ENCODE data around the gene SHF. TPM values are rescaled to one million over a fixed set of nuclear protein-coding genes. Genes with fewer than 3 reads are reported as not detected.

Gene SHF
- total RNA-seq, 2 donors from 2014 or later = 42.0 to 53.8 TPM

DNA sequence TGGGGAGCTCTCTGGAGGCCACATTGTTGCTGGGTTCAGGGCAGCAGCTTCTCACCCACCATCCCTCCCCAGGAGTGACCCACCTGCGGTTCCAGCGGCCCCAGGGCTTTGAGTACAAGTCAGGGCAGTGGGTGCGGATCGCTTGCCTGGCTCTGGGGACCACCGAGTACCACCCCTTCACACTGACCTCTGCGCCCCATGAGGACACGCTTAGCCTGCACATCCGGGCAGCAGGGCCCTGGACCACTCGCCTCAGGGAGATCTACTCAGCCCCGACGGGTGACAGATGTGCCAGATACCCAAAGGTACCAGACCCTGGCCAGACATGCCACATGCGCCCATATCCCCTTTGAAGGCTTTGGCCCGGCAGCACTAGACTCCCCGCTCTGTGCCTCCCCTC, 26.1 kb downstream of the SHF start:
- Mint-ChIP-seq H3K27me3 (ENCODE audit: insufficient read depth) (peaks cover 1% of the 10 kb centered on the region), H3K4me1 (peaks cover 7% of the 10 kb centered on the region), H3K27ac (no peak overlapping the region), H3K9me3 (no peaks in the 10 kb centered on the region), H3K4me3 (no peak overlapping the region), H3K36me3 (ENCODE audit: low read depth) (no peaks in the 10 kb centered on the region)
- Histone ChIP-seq H3K9me3 (ENCODE audit: control insufficient read depth, low read length) (no peaks in the 10 kb centered on the region), H3K4me1 (ENCODE audit: control insufficient read depth, insufficient read depth, low read length) (no peaks in the 10 kb centered on the region), H3K27me3 (ENCODE audit: control insufficient read depth, insufficient read depth, low read length, poor library complexity, severe bottlenecking) (no peaks in the 10 kb centered on the region), H3K9ac (ENCODE audit: extremely low read depth, low read length, poor library complexity, severe bottlenecking) (no peak overlapping the region), H3K36me3 (ENCODE audit: control insufficient read depth, insufficient read depth, low read length) (no peaks in the 10 kb centered on the region), H3K4me3 (ENCODE audit: low read length) (no peak overlapping the region), H3K27ac (ENCODE audit: low read depth, low read length) (no peak overlapping the region)
- WGBS, 2 experiments (ENCODE audit: insufficient coverage in 1 of 2, insufficient read length in 1 of 2) = 91 to 99% methylated on average over 12 to 14 of the region's 14 CpGs
- TF ChIP-seq, protein P1, sequence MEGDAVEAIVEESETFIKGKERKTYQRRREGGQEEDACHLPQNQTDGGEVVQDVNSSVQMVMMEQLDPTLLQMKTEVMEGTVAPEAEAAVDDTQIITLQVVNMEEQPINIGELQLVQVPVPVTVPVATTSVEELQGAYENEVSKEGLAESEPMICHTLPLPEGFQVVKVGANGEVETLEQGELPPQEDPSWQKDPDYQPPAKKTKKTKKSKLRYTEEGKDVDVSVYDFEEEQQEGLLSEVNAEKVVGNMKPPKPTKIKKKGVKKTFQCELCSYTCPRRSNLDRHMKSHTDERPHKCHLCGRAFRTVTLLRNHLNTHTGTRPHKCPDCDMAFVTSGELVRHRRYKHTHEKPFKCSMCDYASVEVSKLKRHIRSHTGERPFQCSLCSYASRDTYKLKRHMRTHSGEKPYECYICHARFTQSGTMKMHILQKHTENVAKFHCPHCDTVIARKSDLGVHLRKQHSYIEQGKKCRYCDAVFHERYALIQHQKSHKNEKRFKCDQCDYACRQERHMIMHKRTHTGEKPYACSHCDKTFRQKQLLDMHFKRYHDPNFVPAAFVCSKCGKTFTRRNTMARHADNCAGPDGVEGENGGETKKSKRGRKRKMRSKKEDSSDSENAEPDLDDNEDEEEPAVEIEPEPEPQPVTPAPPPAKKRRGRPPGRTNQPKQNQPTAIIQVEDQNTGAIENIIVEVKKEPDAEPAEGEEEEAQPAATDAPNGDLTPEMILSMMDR (conservative IDR thresholded peaks at IDR 0.05) = no peak
- DNase-seq = no peak

DNA sequence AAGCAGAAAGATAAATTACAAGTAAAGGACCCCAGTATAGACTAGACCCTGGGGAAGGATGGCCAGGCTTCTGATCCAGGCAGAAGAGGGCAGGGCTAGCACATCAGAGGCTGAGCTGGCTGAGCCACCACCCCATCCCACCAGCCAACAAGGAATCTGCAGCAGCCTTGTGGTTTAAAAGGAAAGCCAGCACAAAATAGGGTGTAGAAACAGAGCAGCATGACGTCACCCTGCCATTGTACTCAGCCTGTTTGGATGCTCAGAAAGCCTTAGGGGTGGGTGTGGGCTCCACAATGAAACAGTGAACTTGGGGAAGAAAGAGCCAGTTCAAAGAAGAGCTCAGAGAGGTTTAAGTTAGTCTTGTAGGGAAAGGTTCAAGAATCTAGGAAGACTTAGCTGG, 29.8 kb downstream of the SHF start:
- no peaks in the 10 kb centered on the region for H3K9me3 Mint-ChIP-seq
- H3K27me3 ChIP-seq (ENCODE audit: control insufficient read depth, insufficient read depth, low read length, poor library complexity, severe bottlenecking) = no peaks in the 10 kb centered on the region
- H3K27ac Mint-ChIP-seq = no peak overlapping the region
- no peaks in the 10 kb centered on the region for H3K4me1 ChIP-seq (ENCODE audit: control insufficient read depth, insufficient read depth, low read length)
- H3K4me1 Mint-ChIP-seq = peaks cover 10% of the 10 kb centered on the region
- H3K27ac ChIP-seq (ENCODE audit: low read depth, low read length) = no peak overlapping the region
- DNase-seq = no peak
- H3K36me3 ChIP-seq (ENCODE audit: control insufficient read depth, insufficient read depth, low read length) = no peaks in the 10 kb centered on the region
- H3K4me3 ChIP-seq (ENCODE audit: low read length) = no peak overlapping the region
- TF ChIP-seq, protein P1 (conservative IDR thresholded peaks at IDR 0.05) = no peak
- peaks cover 1% of the 10 kb centered on the region for H3K27me3 Mint-ChIP-seq (ENCODE audit: insufficient read depth)
- no peaks in the 10 kb centered on the region for H3K36me3 Mint-ChIP-seq (ENCODE audit: low read depth)
- no peaks in the 10 kb centered on the region for H3K9me3 ChIP-seq (ENCODE audit: control insufficient read depth, low read length)
- WGBS, 2 experiments (ENCODE audit: insufficient coverage in 1 of 2, insufficient read length in 1 of 2) = 33 to 50% methylated on average over 1 of the region's 1 CpG
- H3K4me3 Mint-ChIP-seq = no peak overlapping the region
- H3K9ac ChIP-seq (ENCODE audit: extremely low read depth, low read length, poor library complexity, severe bottlenecking) = no peak overlapping the region

DNA sequence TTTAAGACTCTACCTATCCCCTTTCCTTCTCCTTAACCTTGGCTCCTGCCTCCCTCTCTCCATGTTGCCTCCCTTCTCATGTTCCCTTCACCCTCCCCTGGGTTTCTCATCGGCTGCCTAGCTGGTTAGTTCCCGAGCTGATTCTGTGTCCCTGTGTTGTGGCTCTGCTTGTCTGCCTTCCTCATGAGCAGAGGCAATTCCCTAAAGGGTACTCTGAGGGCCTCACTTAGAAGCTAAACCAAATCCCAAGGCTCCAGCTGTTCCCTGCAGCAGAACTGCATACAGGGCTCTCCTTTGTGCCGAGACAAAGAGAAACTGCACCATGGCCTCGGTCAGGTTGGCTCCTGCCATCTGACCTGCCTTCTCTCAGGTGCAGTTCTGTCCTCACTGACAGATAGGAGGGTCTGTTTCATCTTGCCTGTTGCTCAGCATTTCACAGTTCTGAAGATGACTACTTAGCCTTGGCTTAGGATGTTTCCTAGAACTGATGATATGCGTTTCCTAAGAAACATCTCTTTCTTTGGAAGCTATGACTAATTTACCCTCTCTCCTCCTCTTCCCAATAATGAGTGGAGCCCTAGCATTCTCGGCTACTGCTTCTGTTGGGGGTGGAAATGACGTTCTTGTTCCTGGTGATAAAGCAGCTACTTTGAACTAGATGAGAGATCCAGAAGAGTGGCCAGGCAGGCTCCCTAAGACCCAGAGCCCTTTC, 30.9 kb downstream of the SHF start:
- 73 to 87% methylated on average over 2 to 7 of the region's 7 CpGs for WGBS, 2 experiments (ENCODE audit: insufficient coverage in 1 of 2, insufficient read length in 1 of 2)

More for the DNA sequence above, 30.9 kb downstream of the SHF start:
- Mint-ChIP-seq H3K4me1 (peaks cover 10% of the 10 kb centered on the region), H3K4me3 (no peak overlapping the region), H3K27ac (no peak overlapping the region), H3K27me3 (ENCODE audit: insufficient read depth) (peaks cover 9% of the 10 kb centered on the region), H3K36me3 (ENCODE audit: low read depth) (peaks cover 3% of the 10 kb centered on the region), H3K9me3 (no peaks in the 10 kb centered on the region)
- Histone ChIP-seq H3K36me3 (ENCODE audit: control insufficient read depth, insufficient read depth, low read length) (no peaks in the 10 kb centered on the region), H3K9ac (ENCODE audit: extremely low read depth, low read length, poor library complexity, severe bottlenecking) (no peak overlapping the region), H3K27me3 (ENCODE audit: control insufficient read depth, insufficient read depth, low read length, poor library complexity, severe bottlenecking) (no peaks in the 10 kb centered on the region), H3K4me1 (ENCODE audit: control insufficient read depth, insufficient read depth, low read length) (no peaks in the 10 kb centered on the region), H3K9me3 (ENCODE audit: control insufficient read depth, low read length) (no peaks in the 10 kb centered on the region), H3K27ac (ENCODE audit: low read depth, low read length) (no peak overlapping the region), H3K4me3 (ENCODE audit: low read length) (no peak overlapping the region)
- DNase-seq = no peak
- TF ChIP-seq, protein P1 (conservative IDR thresholded peaks at IDR 0.05) = no peak

All from endodermal cell (in vitro differentiated cells).